ENCODE results near the gene CEL.
"Not testable (repeated sequence)": the region's sequence is repeated elsewhere in the genome, so short reads cannot be mapped to it uniquely, and the experiment has no call there.

Gene CEL

DNA sequence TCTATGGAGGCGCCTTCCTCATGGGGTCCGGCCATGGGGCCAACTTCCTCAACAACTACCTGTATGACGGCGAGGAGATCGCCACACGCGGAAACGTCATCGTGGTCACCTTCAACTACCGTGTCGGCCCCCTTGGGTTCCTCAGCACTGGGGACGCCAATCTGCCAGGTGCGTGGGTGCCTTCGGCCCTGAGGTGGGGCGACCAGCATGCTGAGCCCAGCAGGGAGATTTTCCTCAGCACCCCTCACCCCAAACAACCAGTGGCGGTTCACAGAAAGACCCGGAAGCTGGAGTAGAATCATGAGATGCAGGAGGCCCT, 3.2 kb downstream of the CEL start:
- DNase-seq = no peak

DNA sequence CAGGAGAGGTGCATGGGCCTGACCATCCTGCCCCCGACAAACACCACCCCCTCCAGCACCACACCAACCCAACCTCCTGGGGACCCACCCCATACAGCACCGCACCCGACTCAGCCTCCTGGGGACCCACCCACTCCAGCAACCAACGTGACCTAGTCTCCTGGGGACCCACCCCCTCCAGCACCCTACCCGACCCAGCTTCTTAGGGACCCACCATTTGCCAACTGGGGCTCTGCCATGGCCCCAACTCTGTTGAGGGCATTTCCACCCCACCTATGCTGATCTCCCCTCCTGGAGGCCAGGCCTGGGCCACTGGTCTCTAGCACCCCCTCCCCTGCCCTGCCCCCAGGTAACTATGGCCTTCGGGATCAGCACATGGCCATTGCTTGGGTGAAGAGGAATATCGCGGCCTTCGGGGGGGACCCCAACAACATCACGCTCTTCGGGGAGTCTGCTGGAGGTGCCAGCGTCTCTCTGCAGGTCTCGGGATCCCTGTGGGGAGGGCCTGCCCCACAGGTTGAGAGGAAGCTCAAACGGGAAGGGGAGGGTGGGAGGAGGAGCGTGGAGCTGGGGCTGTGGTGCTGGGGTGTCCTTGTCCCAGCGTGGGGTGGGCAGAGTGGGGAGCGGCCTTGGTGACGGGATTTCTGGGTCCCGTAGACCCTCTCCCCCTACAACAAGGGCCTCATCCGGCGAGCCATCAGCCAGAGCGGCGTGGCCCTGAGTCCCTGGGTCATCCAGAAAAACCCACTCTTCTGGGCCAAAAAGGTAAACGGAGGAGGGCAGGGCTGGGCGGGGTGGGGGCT, 4.6 kb downstream of the CEL start:
- no peak for DNase-seq

DNA sequence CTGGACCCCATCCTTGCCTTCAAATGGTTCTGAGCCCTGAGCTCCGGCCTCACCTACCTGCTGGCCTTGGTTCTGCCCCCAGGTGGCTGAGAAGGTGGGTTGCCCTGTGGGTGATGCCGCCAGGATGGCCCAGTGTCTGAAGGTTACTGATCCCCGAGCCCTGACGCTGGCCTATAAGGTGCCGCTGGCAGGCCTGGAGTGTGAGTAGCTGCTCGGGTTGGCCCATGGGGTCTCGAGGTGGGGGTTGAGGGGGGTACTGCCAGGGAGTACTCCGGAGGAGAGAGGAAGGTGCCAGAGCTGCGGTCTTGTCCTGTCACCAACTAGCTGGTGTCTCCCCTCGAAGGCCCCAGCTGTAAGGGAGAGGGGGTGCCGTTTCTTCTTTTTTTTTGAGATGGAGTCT, 5.2 kb downstream of the CEL start:
- no peak for DNase-seq

DNA sequence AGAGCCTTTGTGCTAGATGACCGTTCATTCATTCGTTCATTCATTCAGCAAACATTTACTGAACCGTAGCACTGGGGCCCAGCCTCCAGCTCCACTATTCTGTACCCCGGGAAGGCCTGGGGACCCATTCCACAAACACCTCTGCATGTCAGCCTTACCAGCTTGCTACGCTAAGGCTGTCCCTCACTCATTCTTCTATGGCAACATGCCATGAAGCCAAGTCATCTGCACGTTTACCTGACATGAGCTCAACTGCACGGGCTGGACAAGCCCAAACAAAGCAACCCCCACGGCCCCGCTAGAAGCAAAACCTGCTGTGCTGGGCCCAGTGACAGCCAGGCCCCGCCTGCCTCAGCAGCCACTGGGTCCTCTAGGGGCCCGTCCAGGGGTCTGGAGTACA, 6.0 kb downstream of the CEL start:
- no peak for DNase-seq

DNA sequence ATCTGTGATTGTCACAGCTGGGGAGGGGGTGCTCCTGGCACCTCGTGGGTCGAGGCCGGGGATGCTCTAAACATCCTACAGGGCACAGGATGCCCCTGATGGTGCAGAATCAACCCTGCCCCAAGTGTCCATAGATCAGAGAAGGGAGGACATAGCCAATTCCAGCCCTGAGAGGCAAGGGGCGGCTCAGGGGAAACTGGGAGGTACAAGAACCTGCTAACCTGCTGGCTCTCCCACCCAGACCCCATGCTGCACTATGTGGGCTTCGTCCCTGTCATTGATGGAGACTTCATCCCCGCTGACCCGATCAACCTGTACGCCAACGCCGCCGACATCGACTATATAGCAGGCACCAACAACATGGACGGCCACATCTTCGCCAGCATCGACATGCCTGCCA, 6.7 kb downstream of the CEL start:
- not testable (repeated sequence) for DNase-seq

DNA sequence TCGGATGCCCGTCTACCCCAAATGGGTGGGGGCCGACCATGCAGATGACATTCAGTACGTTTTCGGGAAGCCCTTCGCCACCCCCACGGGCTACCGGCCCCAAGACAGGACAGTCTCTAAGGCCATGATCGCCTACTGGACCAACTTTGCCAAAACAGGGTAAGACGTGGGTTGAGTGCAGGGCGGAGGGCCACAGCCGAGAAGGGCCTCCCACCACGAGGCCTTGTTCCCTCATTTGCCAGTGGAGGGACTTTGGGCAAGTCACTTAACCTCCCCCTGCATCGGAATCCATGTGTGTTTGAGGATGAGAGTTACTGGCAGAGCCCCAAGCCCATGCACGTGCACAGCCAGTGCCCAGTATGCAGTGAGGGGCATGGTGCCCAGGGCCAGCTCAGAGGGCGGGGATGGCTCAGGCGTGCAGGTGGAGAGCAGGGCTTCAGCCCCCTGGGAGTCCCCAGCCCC, 8.8 kb downstream of the CEL start:
- DNase-seq = not testable (repeated sequence)

DNA sequence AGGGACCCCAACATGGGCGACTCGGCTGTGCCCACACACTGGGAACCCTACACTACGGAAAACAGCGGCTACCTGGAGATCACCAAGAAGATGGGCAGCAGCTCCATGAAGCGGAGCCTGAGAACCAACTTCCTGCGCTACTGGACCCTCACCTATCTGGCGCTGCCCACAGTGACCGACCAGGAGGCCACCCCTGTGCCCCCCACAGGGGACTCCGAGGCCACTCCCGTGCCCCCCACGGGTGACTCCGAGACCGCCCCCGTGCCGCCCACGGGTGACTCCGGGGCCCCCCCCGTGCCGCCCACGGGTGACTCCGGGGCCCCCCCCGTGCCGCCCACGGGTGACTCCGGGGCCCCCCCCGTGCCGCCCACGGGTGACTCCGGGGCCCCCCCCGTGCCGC, 9.2 kb downstream of the CEL start:
- DNase-seq = not testable (repeated sequence)

DNA sequence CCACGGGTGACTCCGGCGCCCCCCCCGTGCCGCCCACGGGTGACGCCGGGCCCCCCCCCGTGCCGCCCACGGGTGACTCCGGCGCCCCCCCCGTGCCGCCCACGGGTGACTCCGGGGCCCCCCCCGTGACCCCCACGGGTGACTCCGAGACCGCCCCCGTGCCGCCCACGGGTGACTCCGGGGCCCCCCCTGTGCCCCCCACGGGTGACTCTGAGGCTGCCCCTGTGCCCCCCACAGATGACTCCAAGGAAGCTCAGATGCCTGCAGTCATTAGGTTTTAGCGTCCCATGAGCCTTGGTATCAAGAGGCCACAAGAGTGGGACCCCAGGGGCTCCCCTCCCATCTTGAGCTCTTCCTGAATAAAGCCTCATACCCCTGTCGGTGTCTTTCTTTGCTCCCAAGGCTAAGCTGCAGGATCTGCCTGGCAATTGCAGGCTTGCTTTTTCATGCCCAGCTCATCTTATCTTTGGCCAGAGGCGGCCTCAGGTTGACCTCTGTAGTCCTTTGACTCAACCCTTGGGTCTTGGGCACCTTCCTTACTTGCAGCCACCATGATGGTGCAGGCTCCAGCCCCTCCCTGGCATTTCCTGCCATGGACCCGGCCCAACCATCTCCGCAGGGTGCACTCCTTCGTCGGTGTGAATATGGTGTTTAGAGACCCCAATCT, 9.8 kb downstream of the CEL start:
- no peak for DNase-seq

DNA sequence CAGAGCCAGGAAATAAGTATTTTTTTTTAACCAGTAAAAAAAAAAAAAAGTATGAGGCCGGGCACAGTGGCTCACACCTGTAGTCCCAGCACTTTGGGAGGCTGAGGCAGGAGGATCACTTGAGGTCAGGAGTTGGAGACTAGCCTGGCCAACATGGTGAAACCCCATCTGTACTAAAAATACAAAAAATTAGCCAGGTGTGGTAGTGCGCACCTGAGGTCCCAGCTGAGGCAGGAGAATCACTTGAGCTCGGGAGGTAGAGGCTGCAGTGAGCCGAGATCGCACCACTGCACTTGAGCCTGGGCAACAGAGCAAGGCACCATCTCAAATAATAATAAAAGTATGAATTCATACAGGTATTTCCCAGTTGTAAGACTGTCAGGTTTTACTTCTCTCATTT, 10.4 kb downstream of the CEL start:
- not testable (repeated sequence) for DNase-seq

DNA sequence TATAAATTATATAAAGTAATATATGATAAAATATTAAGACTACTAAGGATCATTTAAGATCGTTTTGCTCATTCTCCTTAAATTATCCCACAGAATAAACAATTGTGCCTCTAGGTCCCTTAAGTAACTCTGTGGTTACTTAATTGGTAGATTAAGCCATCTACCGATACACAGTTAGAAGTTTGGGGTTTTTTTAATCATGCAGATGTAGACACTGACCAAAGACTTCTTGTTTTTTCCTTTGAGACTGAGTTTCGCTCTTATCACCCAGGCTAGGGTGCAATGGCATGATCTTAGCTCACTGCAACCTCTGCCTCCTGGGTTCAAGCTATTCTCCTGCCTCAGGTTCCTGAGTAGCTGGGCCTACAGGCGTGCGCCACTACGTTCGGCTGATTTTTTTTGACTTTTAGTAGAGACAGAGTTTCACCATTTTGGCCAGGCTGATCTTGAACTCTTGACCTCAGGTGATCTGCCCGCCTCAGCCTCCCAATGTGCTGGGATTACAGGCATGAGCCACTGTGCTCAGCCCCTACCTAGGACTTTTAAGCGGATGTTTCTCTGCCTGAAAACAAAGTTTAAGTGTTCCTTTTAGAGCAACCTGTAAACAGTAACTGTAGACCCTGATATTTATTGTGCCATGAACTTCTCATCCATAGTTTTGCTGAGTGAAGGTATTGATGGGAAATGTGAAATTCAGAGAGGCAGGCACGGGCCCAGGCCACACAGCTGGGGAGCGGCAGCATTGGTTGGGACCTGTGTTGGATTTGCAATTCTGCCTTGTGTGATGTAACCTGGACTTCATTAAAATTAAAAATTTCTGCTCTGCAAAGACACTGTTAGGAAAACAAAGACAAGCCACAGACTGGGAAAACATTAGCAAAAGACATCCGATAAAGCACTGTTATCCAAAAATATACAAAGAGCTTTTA, 11.6 kb downstream of the CEL start:
- no peak for DNase-seq

DNA sequence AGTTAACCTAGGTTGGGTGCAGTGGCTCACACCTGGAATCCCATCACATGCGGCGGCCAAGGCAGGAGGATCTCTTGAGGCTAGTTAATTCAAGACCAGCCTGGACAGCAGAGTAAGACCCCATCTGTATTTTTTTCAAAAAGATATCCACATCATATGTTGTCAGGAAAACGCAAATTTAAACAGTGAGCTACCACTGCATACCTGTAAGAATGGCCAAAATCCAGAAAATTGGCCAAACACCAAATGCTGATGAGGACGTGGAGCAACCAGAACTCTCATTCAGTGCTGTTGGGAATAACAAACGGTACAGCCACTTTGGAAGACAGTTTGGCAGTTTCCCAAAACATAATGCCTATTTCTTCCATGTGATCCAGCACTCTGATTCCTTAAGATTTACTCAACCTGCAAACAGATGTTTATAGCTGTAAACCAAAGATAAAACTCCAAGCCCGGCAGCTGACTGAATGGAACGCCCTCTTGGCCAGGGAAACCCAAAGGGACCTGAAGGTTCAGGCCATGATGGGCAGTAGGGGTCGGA, 12.4 kb downstream of the CEL start:
- DNase-seq = no peak

DNA sequence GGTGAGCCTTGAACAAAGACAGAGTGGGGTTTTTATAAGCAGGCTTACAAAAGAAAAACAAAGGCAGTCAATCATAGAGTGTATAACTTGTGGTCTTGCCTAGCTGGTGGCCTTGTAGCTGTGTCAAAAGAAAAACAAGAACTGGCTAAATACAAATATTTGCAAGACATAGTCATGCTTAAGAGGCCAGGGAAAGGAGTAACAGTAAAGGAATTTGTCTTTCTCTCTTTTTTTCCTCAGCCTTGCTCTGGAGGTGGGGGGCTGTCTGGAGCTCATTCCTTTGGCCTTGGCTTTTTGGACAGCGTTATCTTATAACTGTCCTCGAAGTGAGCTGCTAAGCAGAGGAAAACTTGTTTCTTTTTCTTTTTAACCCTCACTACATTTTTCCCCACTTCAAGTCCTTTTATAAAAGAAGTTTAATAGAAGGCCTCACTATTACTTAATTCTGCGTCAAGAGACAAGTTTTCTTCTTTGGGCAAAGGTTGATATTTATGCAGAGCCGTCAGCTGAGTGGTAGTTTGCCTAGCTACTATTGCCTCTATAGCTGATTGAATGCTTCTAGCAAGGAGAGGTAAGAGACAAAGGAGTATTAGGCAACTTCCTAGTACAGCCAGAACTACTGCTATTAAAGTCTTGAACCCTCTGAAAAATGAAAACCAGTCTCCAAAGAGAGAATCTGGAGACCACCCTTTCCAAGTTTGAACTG, 14.3 kb downstream of the CEL start:
- DNase-seq = no peak

DNA sequence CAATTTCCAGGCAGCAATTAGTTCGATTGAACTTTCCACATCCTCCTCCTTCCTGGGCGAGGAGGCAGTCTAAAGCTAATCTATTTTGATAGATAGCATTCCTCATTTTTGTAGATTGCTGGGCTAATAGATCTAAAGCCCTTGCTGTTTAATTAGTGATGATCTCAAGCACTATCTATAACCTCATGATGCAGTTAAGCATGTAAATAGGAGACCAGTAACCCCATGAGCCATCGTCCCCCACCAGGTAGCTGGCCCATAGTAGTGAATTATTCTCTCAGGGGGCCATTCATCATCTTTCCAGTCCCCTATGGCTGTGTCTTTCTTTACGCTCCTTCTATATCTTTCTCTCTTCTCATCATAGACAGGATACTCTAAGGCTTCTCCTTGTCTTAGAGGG, 14.9 kb downstream of the CEL start:
- DNase-seq = no peak

DNA sequence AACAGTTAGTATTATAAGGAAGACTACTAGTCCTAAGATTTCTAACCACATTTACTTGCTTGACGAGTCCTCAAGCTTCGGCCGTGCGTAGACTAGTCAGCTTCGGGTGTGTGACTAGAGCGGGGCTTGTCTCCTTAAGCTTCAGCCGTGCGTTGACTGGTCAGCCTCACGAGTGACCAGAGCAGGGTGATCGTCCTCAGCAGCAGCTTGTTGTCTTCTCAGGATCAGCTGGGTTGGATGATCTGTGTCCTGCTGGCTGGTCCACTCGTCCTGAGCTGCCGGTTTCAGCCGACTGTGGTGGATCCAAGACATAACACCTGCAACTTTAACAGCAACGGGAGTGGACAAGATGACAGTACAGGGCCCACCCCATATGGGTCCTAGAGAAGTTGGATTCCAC, 16.7 kb downstream of the CEL start:
- DNase-seq = no peak

DNA sequence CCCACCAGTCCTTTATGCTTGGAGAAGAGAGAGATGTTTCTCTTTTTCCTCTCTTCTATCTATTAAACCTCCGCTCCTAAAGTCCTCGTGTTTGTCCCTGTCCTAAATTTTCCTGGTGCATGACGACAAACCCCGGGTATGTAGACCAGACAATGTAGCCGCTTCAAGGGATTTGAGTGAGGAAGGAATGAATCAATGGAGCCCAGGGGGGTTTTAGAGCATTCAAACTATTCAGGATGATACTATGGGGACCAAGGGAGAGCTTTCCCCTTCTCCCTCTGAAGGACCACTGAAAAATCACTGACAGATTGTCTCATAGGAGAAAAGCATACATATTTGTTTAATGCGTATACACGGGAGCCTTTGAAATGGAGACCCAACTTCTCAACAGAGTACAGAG, 18.4 kb downstream of the CEL start:
- DNase-seq = no peak

DNA sequence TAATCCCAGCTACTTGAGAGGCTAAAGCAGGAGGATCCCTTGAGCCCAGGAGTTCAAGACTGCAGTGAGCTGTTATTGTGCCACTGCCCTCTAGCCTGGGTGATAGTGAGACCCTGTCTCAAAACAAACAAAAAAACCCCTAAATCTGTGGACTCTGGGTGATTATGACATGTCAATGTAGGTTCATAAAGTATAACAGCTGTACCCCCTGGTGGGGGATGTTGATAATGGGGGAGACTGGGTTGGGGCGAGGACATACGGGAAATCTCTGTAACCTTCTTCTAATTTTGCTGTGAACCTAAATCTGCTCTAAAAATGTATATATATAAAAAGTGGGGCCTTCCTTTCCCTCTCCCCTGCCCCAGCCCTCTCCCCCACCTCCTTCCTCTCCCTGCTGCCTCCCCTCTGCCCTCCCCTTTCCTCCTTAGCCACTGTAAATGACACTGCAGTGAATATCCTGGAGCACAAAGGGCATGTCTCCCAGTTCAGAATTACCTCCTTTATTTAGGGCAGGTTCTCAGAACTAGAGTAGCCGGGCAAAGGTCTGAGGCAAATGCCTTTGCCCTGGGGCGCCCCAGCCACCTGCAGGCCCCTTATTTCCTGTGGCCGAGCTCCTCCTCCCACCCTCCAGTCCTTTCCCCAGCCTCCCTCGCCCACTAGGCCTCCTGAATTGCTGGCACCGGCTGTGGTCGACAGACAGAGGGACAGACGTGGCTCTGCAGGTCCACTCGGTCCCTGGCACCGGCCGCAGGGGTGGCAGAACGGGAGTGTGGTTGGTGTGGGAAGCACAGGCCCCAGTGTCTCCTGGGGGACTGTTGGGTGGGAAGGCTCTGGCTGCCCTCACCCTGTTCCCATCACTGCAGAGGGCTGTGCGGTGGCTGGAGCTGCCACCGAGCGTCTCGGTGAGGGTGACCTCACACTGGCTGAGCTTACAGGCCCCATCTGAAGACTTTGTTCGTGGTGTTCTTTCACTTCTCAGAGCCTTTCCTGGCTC, 19.3 kb downstream of the CEL start:
- DNase-seq = not testable (repeated sequence)

DNA sequence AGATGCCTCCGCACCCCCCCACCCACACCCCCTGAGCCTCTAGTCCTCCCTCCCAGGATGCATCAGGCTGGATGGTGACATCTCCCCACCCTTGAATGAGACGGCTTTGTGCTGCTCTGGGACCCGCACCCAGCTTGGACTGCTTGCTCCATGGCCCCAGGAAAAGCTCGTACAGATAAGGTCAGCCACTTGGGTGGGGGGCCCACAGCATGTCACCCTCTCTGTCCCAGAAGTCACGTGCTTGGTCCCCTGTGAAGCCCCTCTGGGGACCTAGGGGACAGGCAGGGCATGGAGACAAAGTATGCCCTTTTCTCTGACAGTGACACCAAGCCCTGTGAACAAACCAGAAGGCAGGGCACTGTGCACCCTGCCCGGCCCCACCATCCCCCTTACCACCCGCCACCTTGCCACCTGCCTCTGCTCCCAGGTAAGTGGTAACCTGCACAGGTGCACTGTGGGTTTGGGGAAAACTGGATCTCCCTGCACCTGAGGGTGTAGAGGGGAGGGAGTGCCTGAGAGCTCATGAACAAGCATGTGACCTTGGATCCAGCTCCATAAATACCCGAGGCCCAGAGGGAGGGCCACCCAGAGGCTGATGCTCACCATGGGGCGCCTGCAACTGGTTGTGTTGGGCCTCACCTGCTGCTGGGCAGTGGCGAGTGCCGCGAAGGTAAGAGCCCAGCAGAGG, 20.3 kb downstream of the CEL start:
- DNase-seq = not testable (repeated sequence)

DNA sequence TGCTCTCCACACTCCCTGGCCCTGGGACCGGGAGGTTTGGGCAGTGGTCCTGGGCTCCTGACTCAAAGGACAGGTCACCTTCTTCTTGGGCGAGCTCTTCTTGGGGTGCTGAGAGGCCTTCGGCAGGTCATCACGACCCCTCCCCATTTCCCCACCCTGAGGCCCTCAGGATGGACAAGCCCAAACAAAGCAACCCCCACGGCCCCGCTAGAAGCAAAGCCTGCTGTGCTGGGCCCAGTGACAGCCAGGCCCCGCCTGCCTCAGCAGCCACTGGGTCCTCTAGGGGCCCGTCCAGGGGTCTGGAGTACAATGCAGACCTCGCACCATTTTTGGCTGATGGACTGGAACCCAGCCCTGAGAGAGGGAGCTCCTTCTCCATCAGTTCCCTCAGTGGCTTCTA, 21.9 kb downstream of the CEL start:
- DNase-seq = not testable (repeated sequence)

DNA sequence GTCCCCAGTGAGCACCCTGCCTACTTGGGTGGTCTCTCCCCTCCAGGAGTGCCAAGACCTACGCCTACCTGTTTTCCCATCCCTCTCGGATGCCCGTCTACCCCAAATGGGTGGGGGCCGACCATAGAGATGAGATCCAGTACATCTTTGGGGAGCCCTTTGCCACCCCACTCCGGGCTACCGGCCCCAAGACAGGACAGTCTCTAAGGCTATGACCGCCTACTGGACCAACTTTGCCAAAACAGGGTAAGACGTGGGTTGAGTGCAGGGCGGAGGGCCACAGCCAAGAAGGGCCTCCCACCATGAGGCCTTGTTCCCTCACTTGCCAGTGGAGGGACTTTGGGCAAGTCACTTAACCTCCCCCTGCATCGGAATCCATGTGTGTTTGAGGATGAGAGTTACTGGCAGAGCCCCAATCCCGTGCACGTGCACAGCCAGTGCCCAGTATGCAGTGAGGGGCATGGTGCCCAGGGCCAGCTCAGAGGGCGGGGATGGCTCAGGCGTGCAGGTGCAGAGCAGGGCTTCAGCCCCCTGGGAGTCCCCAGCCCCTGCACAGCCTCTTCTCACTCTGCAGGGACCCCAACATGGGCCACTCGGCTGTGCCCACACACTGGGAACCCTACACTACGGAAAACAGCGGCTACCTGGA, 24.6 kb downstream of the CEL start:
- not testable (repeated sequence) for DNase-seq

DNA sequence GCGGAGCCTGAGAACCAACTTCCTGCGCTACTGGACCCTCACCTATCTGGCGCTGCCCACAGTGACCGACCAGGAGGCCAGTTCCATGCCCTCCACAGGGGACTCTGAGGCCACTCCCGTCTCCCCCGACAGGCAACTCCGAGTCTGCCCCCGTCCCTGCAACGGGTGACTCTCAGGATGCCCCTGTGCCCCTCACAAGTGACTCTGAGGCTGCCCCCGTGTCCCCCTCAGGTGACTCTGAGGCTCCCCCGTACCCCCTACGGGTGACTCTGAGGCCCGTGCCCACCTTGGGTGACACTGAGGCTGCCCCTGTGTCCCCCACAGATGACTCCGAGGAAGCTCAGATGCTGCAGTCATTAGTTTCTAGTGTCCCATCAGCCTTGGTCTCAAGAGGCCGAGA, 25.1 kb downstream of the CEL start:
- no peak for DNase-seq

Measured in cerebellar nuclear complex (tissue), 1 donor.